Stimulated activated naive CD4-positive, alpha-beta T cell treated with Interleukin-2 at 50 U/mL for 16 hours (primary cell): ENCODE measurements around the gene AMN1.
"Not testable (repeated sequence)": the region's sequence is repeated elsewhere in the genome, so short reads cannot be mapped to it uniquely, and the experiment has no call there.

ENCODE experiments used
- DNase-seq: peaks from one replicate; lab custom pipeline; 2025; lab: John Stamatoyannopoulos, UW

The AMN1 gene

DNA sequence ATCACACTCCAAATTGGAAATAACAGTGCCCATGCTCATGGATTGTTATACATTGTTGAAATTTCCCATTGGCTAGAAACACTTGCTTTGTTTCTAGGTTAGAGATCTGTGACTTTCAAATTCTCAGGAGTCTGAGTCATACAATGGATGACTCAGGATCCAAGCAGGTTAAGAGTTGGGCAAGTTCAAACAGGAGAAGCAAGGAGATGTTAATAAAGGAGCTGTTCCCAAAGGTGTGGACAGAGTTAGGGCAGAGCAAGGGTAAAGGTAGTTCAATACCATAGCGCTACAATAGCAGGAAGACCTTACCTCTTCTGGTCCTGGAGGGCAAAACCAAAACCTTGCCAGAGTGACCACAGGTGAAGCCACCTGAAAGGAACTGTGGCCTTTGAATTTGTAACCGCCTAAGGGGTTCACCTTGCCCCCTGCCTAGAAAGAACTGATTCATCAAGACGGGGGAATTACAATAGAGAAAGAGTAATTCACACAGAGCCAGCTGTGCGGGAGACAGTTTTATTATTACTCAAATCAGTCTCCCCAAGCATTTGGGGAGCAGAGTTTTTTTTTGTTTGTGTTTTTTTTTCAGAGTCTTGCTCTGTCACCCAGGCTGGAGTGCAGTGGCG lies 4.2 kb upstream of the AMN1 start:
- DNase-seq = peak; percentile 31

DNA sequence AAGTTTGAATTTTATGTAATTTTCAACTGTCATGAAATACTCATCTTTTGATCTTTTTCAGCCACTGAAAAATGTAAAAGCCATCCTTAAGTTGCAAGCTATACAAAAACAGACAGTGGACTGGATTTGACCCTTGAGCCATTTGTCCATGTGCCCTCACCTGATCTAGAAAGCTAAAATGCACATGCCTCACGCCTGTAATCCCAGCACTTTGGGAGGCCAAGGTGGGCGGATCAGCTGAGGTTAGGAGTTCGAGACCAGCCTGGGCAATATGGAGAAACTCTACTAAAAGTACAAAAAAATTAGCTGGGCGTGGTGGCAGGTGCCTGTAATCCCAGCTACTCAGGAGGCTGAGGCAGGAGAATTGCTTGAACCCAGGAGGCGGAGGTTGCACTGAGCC lies 2.4 kb upstream of the AMN1 start:
- DNase-seq = not testable (repeated sequence)

DNA sequence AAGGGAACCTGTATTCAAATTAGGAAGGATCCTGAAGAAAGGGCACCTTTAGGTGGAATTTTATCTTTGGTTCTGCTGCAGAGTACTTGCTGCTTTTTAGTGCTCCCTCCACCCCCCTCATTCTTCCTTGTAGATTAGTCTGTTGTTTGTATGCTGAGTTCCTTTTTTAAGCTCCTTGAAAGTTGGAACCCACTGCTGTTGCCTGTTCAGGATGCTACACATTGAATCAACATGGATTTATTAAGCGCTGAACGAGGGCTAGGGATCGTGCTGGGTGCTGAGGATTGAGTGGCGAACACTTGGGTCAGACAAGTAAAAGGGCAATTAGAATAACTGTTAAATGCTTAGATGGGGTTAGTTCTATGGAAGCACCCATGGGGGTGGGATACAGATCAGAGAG lies 884 bp upstream of the AMN1 start:
- no peak for DNase-seq

GRCh38 chr12:31728289-31728916 lies 418 bp downstream of the AMN1 start:
- peak; percentile 42 for DNase-seq

DNA sequence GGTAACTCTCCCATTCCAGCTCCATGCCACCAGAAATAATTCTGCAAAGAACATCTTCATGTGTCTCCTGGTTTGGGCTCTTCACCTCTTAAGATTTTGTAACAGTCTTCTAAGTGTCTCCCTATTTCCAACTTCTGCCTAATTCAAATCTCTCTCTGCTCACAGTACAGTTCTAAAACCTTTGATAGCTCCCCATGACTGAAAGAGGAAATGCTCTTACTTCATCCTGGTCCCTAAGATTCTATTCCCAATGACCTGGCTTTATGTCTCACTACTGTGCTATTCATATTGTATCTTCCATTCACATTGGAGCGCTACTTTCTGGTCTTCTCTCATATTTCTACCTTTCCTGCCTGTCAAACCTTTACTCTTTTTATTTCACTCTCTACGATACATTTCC lies 1.6 kb downstream of the AMN1 start:
- no peak for DNase-seq

DNA sequence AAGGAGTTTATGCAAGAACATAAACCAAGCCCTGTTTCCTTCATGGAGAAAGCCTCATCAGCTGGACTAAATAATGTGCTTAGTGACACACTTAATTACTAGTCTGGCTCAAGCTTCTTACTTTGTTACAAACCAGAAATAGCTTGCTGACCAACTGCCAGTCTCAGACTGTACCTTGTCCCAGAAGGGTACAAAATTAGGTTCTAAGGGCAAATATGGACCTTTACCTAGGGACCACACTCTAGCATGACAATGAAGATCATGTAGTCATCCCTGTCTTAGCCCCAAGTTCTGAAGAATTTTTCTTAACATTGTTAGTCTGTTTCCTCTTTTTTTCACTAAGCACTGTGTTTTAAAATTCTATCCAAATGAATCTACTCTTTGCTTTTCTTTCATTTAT lies 2.2 kb downstream of the AMN1 start:
- DNase-seq = no peak

DNA sequence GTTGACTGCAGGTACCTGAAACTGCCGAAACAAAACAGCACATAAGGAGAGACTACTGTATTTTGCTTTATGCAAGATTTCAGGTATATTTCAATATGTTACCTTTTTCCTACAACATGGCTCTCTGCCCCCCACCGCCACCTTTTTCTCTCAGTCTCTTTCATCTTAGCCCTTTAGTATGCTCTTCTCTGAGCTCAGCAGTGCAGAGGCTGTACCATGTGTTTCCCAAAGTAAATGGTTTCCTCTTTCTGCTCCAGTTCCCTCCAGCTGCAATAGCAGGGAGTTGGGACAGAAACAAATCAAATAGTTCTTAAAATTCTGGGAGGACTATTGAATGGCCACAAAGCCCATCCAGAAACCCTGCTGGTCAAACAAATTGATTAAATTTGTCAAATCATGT lies 4.3 kb downstream of the AMN1 start:
- no peak for DNase-seq

DNA sequence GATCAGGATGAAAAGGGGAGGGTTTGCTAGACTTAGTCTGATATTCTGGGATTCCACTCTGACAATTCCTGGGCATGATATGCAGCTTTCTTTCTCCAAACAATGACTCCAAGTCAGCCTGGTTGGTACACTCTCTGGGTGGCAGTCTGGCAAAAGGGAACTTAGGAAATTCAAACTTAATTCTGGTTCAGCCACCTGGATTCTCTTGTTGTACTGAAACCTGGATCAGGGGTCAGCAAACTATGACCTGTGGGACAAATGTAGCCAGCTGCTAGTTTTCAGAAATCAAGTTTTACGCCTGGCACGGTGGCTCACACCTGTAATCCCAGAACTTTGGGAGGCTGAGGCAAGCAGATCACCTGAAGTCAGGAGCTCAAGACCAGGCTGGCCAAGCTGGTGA lies 6.2 kb downstream of the AMN1 start:
- no peak for DNase-seq

DNA sequence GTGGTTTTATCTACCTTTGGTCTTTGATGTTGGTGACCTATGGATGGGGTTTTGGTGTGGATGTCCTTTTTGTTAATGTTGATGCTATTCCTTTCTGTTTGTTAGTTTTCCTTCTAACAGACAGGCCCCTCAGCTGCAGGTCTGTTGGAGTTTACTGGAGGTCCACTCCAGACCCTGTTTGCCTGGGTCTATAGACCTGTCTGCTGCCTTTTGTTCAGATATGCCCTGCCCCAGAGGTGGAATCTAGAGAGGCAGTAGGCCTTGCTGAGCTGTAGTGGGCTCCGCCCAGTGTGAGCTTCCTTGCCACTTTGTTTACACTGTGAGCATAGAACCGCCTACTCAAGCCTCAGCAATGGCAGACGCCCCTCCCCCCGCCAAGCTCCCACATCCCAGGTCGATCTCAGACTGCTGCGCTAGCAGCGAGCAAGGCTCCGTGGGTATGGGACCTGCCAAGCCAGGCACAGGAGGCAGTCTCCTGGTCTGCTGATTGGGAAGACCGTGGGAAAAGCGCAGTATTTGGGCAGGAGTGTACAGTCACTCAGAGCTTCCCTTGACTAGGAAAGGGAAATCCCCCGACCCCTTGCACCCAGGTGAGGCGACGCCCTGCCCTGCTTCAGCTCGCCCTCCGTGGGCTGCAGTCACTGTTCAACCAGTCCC lies 10.2 kb downstream of the AMN1 start:
- not testable (repeated sequence) for DNase-seq

- not testable (repeated sequence) for DNase-seq
These were observed 11.8 kb downstream of the AMN1 start for GRCh38 chr12:31716998-31717397.

GRCh38 chr12:31715283-31715825 lies 13.5 kb downstream of the AMN1 start:
- DNase-seq = no peak

- no peak for DNase-seq
These were observed 14.2 kb downstream of the AMN1 start for GRCh38 chr12:31714406-31715271.

GRCh38 chr12:31712877-31713276 lies 15.9 kb downstream of the AMN1 start:
- DNase-seq = no peak

DNA sequence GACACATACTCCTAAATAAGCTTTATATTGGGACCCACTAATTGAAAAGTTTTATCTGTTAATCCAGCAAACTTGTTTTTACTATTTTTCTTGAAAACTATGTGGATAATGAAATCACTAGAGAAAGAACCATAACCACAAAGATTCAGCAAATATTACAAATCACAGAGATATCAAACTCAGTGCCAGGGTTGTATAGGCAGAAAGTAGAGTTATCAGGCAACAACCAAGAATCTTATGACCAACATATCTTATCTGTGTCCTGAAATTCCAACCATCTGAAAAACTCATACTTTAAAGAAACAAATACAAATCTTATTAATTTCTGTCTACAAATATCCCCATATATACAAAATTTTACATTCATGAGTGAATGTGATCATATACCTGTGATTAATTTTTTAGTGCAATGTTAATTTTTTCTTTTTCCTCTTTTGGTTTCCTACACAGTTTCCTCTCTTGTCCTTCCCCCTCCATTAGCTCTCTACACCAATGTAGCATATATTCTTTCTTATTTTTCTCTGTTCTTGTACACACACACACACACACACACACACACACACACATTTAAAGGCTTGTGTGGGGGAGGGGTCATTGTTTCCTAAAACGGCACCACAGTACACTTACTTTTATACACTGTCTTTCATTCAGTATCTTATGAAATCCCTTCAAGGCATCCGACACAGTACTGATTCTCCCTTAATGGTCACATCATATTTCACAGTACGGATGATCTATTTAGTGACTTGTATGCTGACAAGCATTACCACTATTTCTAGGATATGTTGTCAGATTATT lies 18.6 kb downstream of the AMN1 start:
- no peak for DNase-seq

GRCh38 chr12:31708118-31708517 lies 20.7 kb downstream of the AMN1 start:
- not testable (repeated sequence) for DNase-seq

GRCh38 chr12:31705621-31706020 lies 23.2 kb downstream of the AMN1 start:
- DNase-seq = no peak

DNA sequence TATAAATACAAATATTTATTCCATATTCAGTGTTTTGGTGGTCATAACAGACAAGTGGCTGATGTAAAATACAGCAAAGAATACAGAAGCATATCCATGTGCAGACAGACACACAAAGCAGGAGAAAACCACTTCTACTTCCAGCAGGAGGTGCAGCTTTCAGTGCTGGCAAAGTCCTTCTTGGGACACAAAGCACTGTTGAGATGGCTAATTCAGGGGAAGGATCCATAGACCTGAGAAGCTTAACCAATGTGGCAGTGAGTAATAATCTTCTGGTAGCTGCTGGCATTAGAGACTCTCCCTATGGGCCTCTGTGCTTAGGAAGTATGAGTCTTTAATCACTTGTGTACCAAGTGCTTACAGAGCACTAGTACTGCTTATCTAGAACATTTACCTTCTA lies 26.8 kb downstream of the AMN1 start:
- DNase-seq = no peak

- not testable (repeated sequence) for DNase-seq
These were observed 38.9 kb downstream of the AMN1 start for GRCh38 chr12:31689921-31690320.

- no peak for DNase-seq
These were observed 41.7 kb downstream of the AMN1 start for GRCh38 chr12:31687101-31687527.

GRCh38 chr12:31685801-31686200 lies 43.0 kb downstream of the AMN1 start:
- no peak for DNase-seq
